Measurements from ENCODE around the gene MAPK10. TPM values are rescaled to one million over a fixed set of nuclear protein-coding genes. Genes with fewer than 3 reads are reported as not detected.

Gene MAPK10
- total and polyA plus RNA-seq, 4 donors = 3.3 to 109 (median 24.5) TPM

DNA sequence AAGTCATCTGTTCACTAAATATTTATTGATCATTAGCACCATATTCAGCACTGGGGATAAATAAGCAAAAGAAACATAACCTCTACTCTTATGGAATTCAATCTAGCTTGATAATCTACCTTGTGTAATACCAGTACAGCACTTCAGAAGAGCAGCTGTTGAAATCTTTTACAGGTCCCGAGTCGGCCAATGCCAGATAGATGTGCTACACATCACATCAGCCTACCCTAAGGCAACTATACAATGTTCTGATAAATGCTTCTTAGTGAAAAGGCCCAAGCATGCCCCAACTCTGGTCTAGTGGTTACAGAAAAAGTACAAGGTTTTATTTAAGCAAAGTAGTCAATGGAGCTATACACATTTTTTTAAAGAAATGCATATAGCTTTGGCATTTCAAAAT lies 68.7 kb downstream of the MAPK10 start:
- WGBS, 2 donors = 90 to 91% methylated on average over 2 of the region's 2 CpGs
- TF ChIP-seq, protein P1, sequence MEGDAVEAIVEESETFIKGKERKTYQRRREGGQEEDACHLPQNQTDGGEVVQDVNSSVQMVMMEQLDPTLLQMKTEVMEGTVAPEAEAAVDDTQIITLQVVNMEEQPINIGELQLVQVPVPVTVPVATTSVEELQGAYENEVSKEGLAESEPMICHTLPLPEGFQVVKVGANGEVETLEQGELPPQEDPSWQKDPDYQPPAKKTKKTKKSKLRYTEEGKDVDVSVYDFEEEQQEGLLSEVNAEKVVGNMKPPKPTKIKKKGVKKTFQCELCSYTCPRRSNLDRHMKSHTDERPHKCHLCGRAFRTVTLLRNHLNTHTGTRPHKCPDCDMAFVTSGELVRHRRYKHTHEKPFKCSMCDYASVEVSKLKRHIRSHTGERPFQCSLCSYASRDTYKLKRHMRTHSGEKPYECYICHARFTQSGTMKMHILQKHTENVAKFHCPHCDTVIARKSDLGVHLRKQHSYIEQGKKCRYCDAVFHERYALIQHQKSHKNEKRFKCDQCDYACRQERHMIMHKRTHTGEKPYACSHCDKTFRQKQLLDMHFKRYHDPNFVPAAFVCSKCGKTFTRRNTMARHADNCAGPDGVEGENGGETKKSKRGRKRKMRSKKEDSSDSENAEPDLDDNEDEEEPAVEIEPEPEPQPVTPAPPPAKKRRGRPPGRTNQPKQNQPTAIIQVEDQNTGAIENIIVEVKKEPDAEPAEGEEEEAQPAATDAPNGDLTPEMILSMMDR (IDR thresholded peaks at IDR 0.05; ENCODE audit: control extremely low read depth, extremely low read depth) = no peak
- no peak for ATAC-seq (ENCODE audit: insufficient read depth, low FRiP score)

DNA sequence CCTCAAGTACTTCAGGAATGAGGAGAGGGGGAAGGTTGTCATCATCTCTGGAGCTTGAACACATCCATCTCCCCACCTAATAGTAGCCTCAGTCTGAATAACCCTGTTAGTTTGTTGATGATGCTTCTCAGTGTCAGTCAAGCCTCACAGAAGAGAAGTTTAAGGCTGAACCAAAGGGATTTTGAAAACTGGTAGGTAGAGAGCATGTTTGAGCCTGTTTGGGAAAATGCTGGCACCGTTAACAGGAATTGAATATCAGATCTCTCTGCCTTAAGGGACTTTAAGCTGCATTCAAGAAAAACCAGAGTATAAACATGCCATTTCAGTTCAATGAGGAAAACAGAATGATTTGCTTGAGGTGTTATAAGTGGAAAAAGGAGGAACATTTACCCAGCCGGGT lies 73.1 kb downstream of the MAPK10 start:
- WGBS, 2 donors = 83 to 89% methylated on average over 2 of the region's 2 CpGs
- H3K4me1 ChIP-seq (ENCODE audit: control insufficient read depth in 5 of 5, insufficient read depth in 5 of 5, low read length in 5 of 5) = peaks cover 0 to 5% (median 0%) of the 10 kb centered on the region in 5 donors
- H3K9me3 ChIP-seq (ENCODE audit: control insufficient read depth in 4 of 4, insufficient read depth in 3 of 4, low read length in 3 of 4) = no peaks in the 10 kb centered on the region
- no peak overlapping the region for H3K9ac ChIP-seq (ENCODE audit: insufficient read depth in 1 of 2, low read length in 2 of 2)
- ATAC-seq (ENCODE audit: insufficient read depth, low FRiP score) (no peak), DNase-seq (no peak)
- TF ChIP-seq, protein P1 (IDR thresholded peaks at IDR 0.05; ENCODE audit: control extremely low read depth, extremely low read depth) = no peak
- no peak overlapping the region for H3K27ac ChIP-seq (ENCODE audit: low read depth in 1 of 2, low read length in 1 of 2)
- no peaks in the 10 kb centered on the region for H3K27me3 ChIP-seq (ENCODE audit: control insufficient read depth in 3 of 3, insufficient read depth in 3 of 3, low read length in 2 of 3)
- no peak overlapping the region for H3K4me3 ChIP-seq
- H3K36me3 ChIP-seq (ENCODE audit: control insufficient read depth in 4 of 4, insufficient read depth in 4 of 4, low read length in 4 of 4) = no peaks in the 10 kb centered on the region

More for the DNA sequence above, 68.7 kb downstream of the MAPK10 start:
- Histone ChIP-seq H3K4me3 (no peak overlapping the region), H3K9ac (ENCODE audit: insufficient read depth in 1 of 2, low read length in 2 of 2) (no peak overlapping the region), H3K27me3 (ENCODE audit: control insufficient read depth in 3 of 3, insufficient read depth in 3 of 3, low read length in 2 of 3) (no peaks in the 10 kb centered on the region), H3K36me3 (ENCODE audit: control insufficient read depth in 4 of 4, insufficient read depth in 4 of 4, low read length in 4 of 4) (no peaks in the 10 kb centered on the region), H3K9me3 (ENCODE audit: control insufficient read depth in 4 of 4, insufficient read depth in 3 of 4, low read length in 3 of 4) (no peaks in the 10 kb centered on the region), H3K4me1 (ENCODE audit: control insufficient read depth in 5 of 5, insufficient read depth in 5 of 5, low read length in 5 of 5) (no peaks in the 10 kb centered on the region), H3K27ac (ENCODE audit: low read depth in 1 of 2, low read length in 1 of 2) (no peak overlapping the region)
- no peak for DNase-seq

DNA sequence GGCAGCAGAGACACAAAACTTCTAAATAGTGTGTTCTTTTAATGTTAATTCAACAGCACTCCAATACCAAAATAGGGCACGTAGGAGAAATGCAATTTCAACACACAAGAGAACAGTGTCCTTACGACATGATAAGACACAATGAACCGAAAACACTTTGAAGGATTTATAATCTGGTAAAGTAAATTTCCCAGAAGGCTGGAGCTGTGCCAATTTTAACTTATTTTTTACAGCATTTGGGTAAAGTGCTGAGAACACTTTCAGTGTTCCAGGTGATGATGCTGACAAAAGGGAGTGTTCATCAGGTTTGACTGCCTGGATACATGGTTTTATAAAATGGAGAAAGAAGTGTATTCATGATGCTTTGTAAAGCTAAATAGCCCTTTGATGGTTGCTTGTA lies 76.5 kb downstream of the MAPK10 start:
- ATAC-seq (ENCODE audit: insufficient read depth, low FRiP score) (no peak), DNase-seq (peak in 2 of 3 donors; percentile 51 to 58)
- H3K4me1 ChIP-seq (ENCODE audit: control insufficient read depth in 5 of 5, insufficient read depth in 5 of 5, low read length in 5 of 5) = peaks cover 0 to 5% (median 0%) of the 10 kb centered on the region in 5 donors
- no peak overlapping the region for H3K4me3 ChIP-seq
- no peaks in the 10 kb centered on the region for H3K9me3 ChIP-seq (ENCODE audit: control insufficient read depth in 4 of 4, insufficient read depth in 3 of 4, low read length in 3 of 4)
- no peak overlapping the region for H3K9ac ChIP-seq (ENCODE audit: insufficient read depth in 1 of 2, low read length in 2 of 2)
- 46% methylated on average over 3 of the region's 3 CpGs for WGBS, 2 donors
- no peak overlapping the region for H3K27ac ChIP-seq (ENCODE audit: low read depth in 1 of 2, low read length in 1 of 2)
- TF ChIP-seq, protein P1 (IDR thresholded peaks at IDR 0.05; ENCODE audit: control extremely low read depth, extremely low read depth) = no peak
- no peaks in the 10 kb centered on the region for H3K27me3 ChIP-seq (ENCODE audit: control insufficient read depth in 3 of 3, insufficient read depth in 3 of 3, low read length in 2 of 3)
- H3K36me3 ChIP-seq (ENCODE audit: control insufficient read depth in 4 of 4, insufficient read depth in 4 of 4, low read length in 4 of 4) = no peaks in the 10 kb centered on the region

DNA sequence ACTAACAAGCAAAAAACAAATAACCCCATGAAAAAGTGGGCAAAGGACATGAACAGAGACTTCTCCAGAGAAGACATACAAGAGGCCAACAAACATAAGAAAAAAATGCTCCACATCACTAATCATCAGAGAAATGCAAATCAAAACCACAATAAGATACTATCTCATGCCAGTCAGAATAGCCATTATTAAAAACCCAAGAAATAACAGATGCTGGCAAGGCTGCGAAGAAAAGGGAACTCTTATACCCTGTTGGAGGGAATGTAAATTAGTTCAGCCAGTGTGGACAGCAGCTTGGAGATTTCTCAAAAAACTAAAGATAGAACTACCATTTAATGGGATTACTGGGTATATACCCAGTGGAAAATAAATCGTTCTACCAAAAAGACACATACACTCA lies 79.6 kb downstream of the MAPK10 start:
- no peak overlapping the region for H3K27ac ChIP-seq (ENCODE audit: low read depth in 1 of 2, low read length in 1 of 2)
- H3K9me3 ChIP-seq (ENCODE audit: control insufficient read depth in 4 of 4, insufficient read depth in 3 of 4, low read length in 3 of 4) = no peaks in the 10 kb centered on the region
- no peak for ATAC-seq (ENCODE audit: insufficient read depth, low FRiP score)
- H3K4me1 ChIP-seq (ENCODE audit: control insufficient read depth in 5 of 5, insufficient read depth in 5 of 5, low read length in 5 of 5) = peaks cover 0 to 5% (median 0%) of the 10 kb centered on the region in 5 donors
- no peaks in the 10 kb centered on the region for H3K36me3 ChIP-seq (ENCODE audit: control insufficient read depth in 4 of 4, insufficient read depth in 4 of 4, low read length in 4 of 4)
- 73 to 78% methylated on average over 2 of the region's 2 CpGs for WGBS, 2 donors
- no peak for DNase-seq
- TF ChIP-seq, protein P1 (IDR thresholded peaks at IDR 0.05; ENCODE audit: control extremely low read depth, extremely low read depth) = no peak
- H3K27me3 ChIP-seq (ENCODE audit: control insufficient read depth in 3 of 3, insufficient read depth in 3 of 3, low read length in 2 of 3) = no peaks in the 10 kb centered on the region
- no peak overlapping the region for H3K9ac ChIP-seq (ENCODE audit: insufficient read depth in 1 of 2, low read length in 2 of 2)
- no peak overlapping the region for H3K4me3 ChIP-seq
